Ovary (tissue), 9 donors: Measurements from ENCODE around the gene APP. TPM values are rescaled to one million over a fixed set of nuclear protein-coding genes. Genes with fewer than 3 reads are reported as not detected.

Experiments
- DNase-seq, 5 donors: peaks; one replicate each; pipeline ENCODE4 v3.0.0-alpha.2; 2019 to 2020
- H3K27ac ChIP-seq, 2 donors: fragments of 200-600 bp; one replicate each; pipeline versions ENCODE4 v1.5.1 to v1.8.0; 2019 to 2022
- H3K27me3 ChIP-seq: fragments of 200-600 bp; one replicate; pipeline ENCODE4 v1.8.0; 2022
- H3K36me3 ChIP-seq: fragments of 200-600 bp; sonication (generic); one replicate; pipeline ENCODE4 v1.5.1; 2019
- H3K4me1 ChIP-seq: one replicate; pipeline ENCODE4 v1.8.1; 2013; ENCODE audit warnings: mild to moderate bottlenecking, moderate library complexity; ENCODE audit not compliant: insufficient read depth
- H3K4me3 ChIP-seq: fragments of 200-600 bp; sonication (generic); one replicate; pipeline ENCODE4 v1.5.1; 2017
- H3K9me3 ChIP-seq, 2 donors: fragments of 200-600 bp in 1 of 2; sonication (generic) in 1 of 2; one replicate each; pipeline versions ENCODE4 v1.5.1 to v1.8.1; 2013 to 2019; ENCODE audit warnings: mild to moderate bottlenecking in 1 of 2, moderate library complexity in 1 of 2
- CTCF ChIP-seq, 3 donors: fragments of 450-650 bp in 2 of 3; fragments of 200-600 bp in 1 of 3; IDR thresholded peaks; one replicate each; pipeline versions ENCODE4 v1.5.1 to v1.8.0; 2016 to 2022; ENCODE audit warnings: antibody characterized with exemption in 3 of 3, mild to moderate bottlenecking in 1 of 3
- EP300 ChIP-seq: sonication (generic); formaldehyde crosslinking; IDR thresholded peaks from one replicate; pipeline ENCODE4 v1.6.1; 2017; ENCODE audit warnings: antibody characterized with exemption
- POLR2A ChIP-seq: fragments of 450-650 bp; IDR thresholded peaks from one replicate; pipeline ENCODE4 v1.6.1; 2017; ENCODE audit warnings: antibody characterized with exemption, mild to moderate bottlenecking, moderate library complexity
- WGBS, 3 donors: extraction: QIAGEN DNeasy Blood & Tissue Kit in 1 of 3; methylation state at CpG; one replicate each; pipeline versions ENCODE4 v1.1.5 to v1.1.7; 2013 to 2017; 5-methylcytosine and 5-hydroxymethylcytosine counted together
- intact Hi-C, 4 donors: fragments of 100-400 bp; cut with DNase I; formaldehyde crosslinking; loops; one replicate each; pipeline versions ENCODE4 v1.11.0 to v1.15.1; 2022 to 2023
- polyA plus RNA-seq, 2 donors: library from polyadenylated mRNA; stranded (reverse); fragments of 200-250 nt in 1 of 2; fragments of 350-450 nt in 1 of 2; fragmentation: Illumina TruSeq in 1 of 2; extraction: RNeasy Lipid Tissue Mini Kit (QIAGEN cat#74804) in 1 of 2; gene quantifications; one replicate each; pipeline ENCODE4 v1.2.3, GENCODE V29; 2013 to 2014
- total RNA-seq, 7 donors: library from RNA; depleted of rRNA in 2 of 7; stranded (reverse); fragments of >200 nt in 2 of 7; fragmentation: NEBNext Ultra II Directional in 3 of 7; extraction: Animal tissue kit (Norgen Biotek cat#: 25700) in 3 of 7; gene quantifications; one replicate each; pipeline versions ENCODE4 v1.1.0 to v1.2.4, GENCODE V29; 2016 to 2023
- donor health status: DM: no; HTN: no; CAD: no; lungs with moderate emphysema.
- donor health status: DM: no; HTN: no; CAD: no.
- donor health status: Bipolar disorder and iron deficiency.
- donor health status: DM: yes; HTN: yes; CAD: no.
- donor health status: DM: no; HTN: no; CAD: no.
- donor health status: DM: yes; HTN: yes; CAD: no.

APP gene
- total and polyA plus RNA-seq, 9 donors, result 211 to 945 (median 364) TPM

GRCh38 chr21:25887646-25888306, 282.8 kb downstream of the APP start:
- H3K4me1 ChIP-seq, result peaks cover 4% of the 10 kb centered on the region
- intact Hi-C loops, result loop anchor here in 2 of 4 donors (5.0 to 10.0 kb wide), 2 partner anchors 285 to 817 kb away; partner anchors contain the start of gene APP (in 1 of the 2)
- no peak for TF ChIP-seq POLR2A
- TF ChIP-seq CTCF (IDR thresholded peaks at IDR 0.05), result no peak
- no peak for TF ChIP-seq EP300
- no peaks in the 10 kb centered on the region for H3K36me3 ChIP-seq
- H3K4me3 ChIP-seq, result no peak overlapping the region
- H3K27ac ChIP-seq, result no peak overlapping the region
- H3K27me3 ChIP-seq, result no peaks in the 10 kb centered on the region
- DNase-seq, result no peak
- H3K9me3 ChIP-seq, result no peaks in the 10 kb centered on the region
- 94 to 95% (median 95%) methylated on average over 9 of the region's 9 CpGs for WGBS, 3 donors

GRCh38 chr21:25887166-25887565, 283.4 kb downstream of the APP start:
- Histone ChIP-seq H3K27ac (no peak overlapping the region), H3K36me3 (no peaks in the 10 kb centered on the region), H3K27me3 (no peaks in the 10 kb centered on the region), H3K9me3 (no peaks in the 10 kb centered on the region), H3K4me3 (no peak overlapping the region), H3K4me1 (peaks cover 3% of the 10 kb centered on the region)
- 94 to 99% (median 95%) methylated on average over 4 of the region's 4 CpGs for WGBS, 3 donors
- TF ChIP-seq CTCF (IDR thresholded peaks at IDR 0.05), result no peak
- TF ChIP-seq POLR2A, result no peak
- no peak for TF ChIP-seq EP300
- DNase-seq, result no peak
- intact Hi-C loops, result loop anchor here in 2 of 4 donors (5.0 to 10.0 kb wide), 2 partner anchors 285 to 818 kb away; partner anchors contain the start of gene APP (in 1 of the 2)

GRCh38 chr21:25885880-25886279, 284.7 kb downstream of the APP start:
- no peak overlapping the region for H3K4me3 ChIP-seq
- no peaks in the 10 kb centered on the region for H3K36me3 ChIP-seq
- DNase-seq, result no peak
- 73 to 82% (median 76%) methylated on average over 7 of the region's 7 CpGs for WGBS, 3 donors
- TF ChIP-seq EP300 (no peak), CTCF (IDR thresholded peaks at IDR 0.05) (no peak), POLR2A (no peak)
- intact Hi-C loops, result loop anchor here in 2 of 4 donors (5.0 to 10.0 kb wide), 2 partner anchors 286 to 819 kb away; partner anchors contain the start of gene APP (in 1 of the 2)
- no peak overlapping the region for H3K27ac ChIP-seq
- H3K4me1 ChIP-seq, result peaks cover 1% of the 10 kb centered on the region
- no peaks in the 10 kb centered on the region for H3K27me3 ChIP-seq
- no peaks in the 10 kb centered on the region for H3K9me3 ChIP-seq

- peaks cover 1% of the 10 kb centered on the region for H3K4me1 ChIP-seq
- TF ChIP-seq CTCF (IDR thresholded peaks at IDR 0.05), result no peak
- TF ChIP-seq EP300, result no peak
- no peak for TF ChIP-seq POLR2A
- intact Hi-C loops, result loop anchor here in 2 of 4 donors (5.0 to 10.0 kb wide), 2 partner anchors 287 to 819 kb away; partner anchors contain the start of gene APP (in 1 of the 2)
- no peaks in the 10 kb centered on the region for H3K9me3 ChIP-seq
- H3K27ac ChIP-seq, result no peak overlapping the region
- no peaks in the 10 kb centered on the region for H3K27me3 ChIP-seq
- WGBS, 3 donors, result 68 to 76% (median 72%) methylated on average over 4 of the region's 4 CpGs
- DNase-seq, result no peak
- no peak overlapping the region for H3K4me3 ChIP-seq
- H3K36me3 ChIP-seq, result no peaks in the 10 kb centered on the region
These were observed 285.2 kb downstream of the APP start for GRCh38 chr21:25885405-25885804.
